Upper lobe of right lung (tissue), 1 donor: ENCODE measurements around the gene UPK1A. TPM values are rescaled to one million over a fixed set of nuclear protein-coding genes. Genes with fewer than 3 reads are reported as not detected.
A peak's percentile ranks its signal among the peaks of the same experiment; 100 is the strongest.

Experiments
- ATAC-seq: fragments of 200-7000 bp; cut with Tn5 transposase; one replicate; pipeline ENCODE4 v1.9.1; 2020; ENCODE audit warnings: mild to moderate bottlenecking, moderate library complexity
- DNase-seq: peaks from one replicate; pipeline ENCODE4 v3.0.0-alpha.2; 2020
- H3K27ac ChIP-seq: fragments of 200-600 bp; one replicate; pipeline ENCODE4 v1.8.0; 2022
- H3K27me3 ChIP-seq: fragments of 200-600 bp; one replicate; pipeline ENCODE4 v1.8.0; 2022; ENCODE audit warnings: mild to moderate bottlenecking
- H3K36me3 ChIP-seq: fragments of 200-600 bp; one replicate; pipeline ENCODE4 v1.8.0; 2022
- H3K4me1 ChIP-seq: fragments of 200-600 bp; one replicate; pipeline ENCODE4 v1.8.0; 2022
- H3K4me3 ChIP-seq: fragments of 200-600 bp; one replicate; pipeline ENCODE4 v1.8.0; 2022; ENCODE audit warnings: mild to moderate bottlenecking
- H3K9me3 ChIP-seq: fragments of 200-600 bp; one replicate; pipeline ENCODE4 v1.8.0; 2022
- intact Hi-C: fragments of 100-400 bp; cut with DNase I; formaldehyde crosslinking; loops from one replicate; pipeline ENCODE4 v1.11.0; 2022
- total RNA-seq: library from RNA; stranded (reverse); fragmentation: NEBNext Ultra II Directional; extraction: Animal tissue kit (Norgen Biotek cat#: 25700); gene quantifications from one replicate; pipeline ENCODE4 v1.2.1, GENCODE V29; 2021
- TF ChIP-seq, protein P1 (sequence below): fragments of 200-600 bp; IDR thresholded peaks from one replicate; pipeline ENCODE4 v1.8.0; 2022; ENCODE audit warnings: antibody characterized with exemption
- donor health status: DM: no; HTN: yes; CAD: no; lungs with severe emphysema.

Gene UPK1A
- total RNA-seq, 1 donor from 2014 or later: not detected

DNA sequence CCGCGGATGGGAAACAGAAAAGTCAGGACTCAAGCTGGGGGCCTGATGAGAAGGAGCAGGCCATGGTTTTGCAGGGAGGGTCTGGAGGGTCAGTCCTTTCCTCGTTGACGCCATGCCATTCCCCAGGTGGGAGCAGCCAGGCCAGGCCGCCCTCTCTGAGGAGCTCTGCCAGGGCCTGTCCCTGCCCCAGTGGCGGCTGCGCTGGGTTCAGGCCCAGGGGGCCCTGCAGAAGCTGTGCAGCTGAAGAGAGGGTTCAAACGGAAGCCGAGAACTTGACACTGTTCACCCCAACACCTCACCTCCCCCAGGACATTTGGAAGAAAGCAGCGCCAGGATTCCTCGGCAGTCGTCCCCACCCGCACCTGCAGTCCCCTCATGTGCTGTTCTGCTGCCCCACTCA lies 43.6 kb upstream of the UPK1A start:
- Histone ChIP-seq H3K4me1 (no peaks in the 10 kb centered on the region), H3K9me3 (no peaks in the 10 kb centered on the region), H3K36me3 (no peaks in the 10 kb centered on the region), H3K4me3 (no peak overlapping the region), H3K27me3 (no peaks in the 10 kb centered on the region), H3K27ac (no peak overlapping the region)
- intact Hi-C loops: no loop called here
- TF ChIP-seq, protein P1, sequence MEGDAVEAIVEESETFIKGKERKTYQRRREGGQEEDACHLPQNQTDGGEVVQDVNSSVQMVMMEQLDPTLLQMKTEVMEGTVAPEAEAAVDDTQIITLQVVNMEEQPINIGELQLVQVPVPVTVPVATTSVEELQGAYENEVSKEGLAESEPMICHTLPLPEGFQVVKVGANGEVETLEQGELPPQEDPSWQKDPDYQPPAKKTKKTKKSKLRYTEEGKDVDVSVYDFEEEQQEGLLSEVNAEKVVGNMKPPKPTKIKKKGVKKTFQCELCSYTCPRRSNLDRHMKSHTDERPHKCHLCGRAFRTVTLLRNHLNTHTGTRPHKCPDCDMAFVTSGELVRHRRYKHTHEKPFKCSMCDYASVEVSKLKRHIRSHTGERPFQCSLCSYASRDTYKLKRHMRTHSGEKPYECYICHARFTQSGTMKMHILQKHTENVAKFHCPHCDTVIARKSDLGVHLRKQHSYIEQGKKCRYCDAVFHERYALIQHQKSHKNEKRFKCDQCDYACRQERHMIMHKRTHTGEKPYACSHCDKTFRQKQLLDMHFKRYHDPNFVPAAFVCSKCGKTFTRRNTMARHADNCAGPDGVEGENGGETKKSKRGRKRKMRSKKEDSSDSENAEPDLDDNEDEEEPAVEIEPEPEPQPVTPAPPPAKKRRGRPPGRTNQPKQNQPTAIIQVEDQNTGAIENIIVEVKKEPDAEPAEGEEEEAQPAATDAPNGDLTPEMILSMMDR: no peak
- ATAC-seq (no peak), DNase-seq (no peak)

DNA sequence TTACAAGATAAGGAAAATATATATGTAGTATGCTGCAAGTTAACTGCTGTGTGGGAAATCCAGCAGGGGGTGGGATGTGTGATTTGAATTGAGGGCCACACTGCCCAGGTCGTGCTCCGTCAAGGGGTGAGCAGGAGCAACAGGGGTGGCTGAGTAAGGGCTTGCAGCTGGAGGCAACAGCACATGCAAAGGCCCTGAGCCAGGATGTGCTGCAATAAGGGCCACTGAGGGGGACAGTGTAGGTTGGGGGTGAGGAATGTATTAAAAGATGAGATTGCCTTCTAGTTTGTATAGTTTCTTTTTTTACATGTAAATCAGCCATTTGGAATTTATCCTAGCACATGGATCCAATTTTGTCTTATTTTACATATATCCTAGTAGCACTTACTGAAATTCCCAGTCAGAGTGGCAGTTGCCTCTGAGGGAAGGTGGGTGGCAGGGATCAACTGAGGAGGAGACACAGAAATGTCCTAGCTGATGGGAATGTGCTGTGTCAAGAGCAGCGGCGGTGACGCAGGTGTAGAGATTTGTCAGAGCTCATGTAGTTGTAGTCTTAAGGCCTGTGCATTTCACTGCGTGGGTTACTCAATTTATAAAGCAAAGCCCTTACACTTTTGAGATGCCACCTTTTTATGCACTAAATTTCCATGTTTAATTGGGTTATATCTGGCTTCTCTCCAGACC lies 42.8 kb upstream of the UPK1A start:
- DNase-seq (no peak), ATAC-seq (no peak)
- TF ChIP-seq, protein P1: no peak
- no peak overlapping the region for H3K27ac ChIP-seq
- H3K4me1 ChIP-seq: no peaks in the 10 kb centered on the region
- H3K36me3 ChIP-seq: no peaks in the 10 kb centered on the region
- H3K4me3 ChIP-seq: no peak overlapping the region
- intact Hi-C loops: no loop called here
- H3K9me3 ChIP-seq: no peaks in the 10 kb centered on the region
- H3K27me3 ChIP-seq: no peaks in the 10 kb centered on the region

DNA sequence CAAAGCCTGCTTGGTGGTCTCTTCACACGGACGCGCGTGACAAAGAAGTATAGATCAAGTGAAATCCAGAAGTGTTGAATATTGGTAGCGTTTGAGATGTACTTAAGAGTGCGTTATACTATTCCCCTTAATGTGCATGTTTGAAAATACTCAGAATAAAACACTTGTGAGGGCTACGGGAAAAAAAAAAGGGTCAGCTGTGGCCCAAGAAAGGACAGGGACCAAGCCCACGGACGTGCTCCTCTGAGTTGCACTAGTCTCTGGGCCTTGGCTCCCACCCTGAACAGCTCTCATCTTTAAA lies 38.1 kb upstream of the UPK1A start:
- DNase-seq (no peak), ATAC-seq (no peak)
- H3K9me3 ChIP-seq: no peaks in the 10 kb centered on the region
- TF ChIP-seq, protein P1: no peak
- intact Hi-C loops: no loop called here
- H3K4me3 ChIP-seq: peak overlapping the region; percentile 96
- H3K27ac ChIP-seq: peak overlapping the region; percentile 96
- H3K36me3 ChIP-seq: peaks cover 28% of the 10 kb centered on the region
- H3K27me3 ChIP-seq: no peaks in the 10 kb centered on the region
- peaks cover 9% of the 10 kb centered on the region for H3K4me1 ChIP-seq

DNA sequence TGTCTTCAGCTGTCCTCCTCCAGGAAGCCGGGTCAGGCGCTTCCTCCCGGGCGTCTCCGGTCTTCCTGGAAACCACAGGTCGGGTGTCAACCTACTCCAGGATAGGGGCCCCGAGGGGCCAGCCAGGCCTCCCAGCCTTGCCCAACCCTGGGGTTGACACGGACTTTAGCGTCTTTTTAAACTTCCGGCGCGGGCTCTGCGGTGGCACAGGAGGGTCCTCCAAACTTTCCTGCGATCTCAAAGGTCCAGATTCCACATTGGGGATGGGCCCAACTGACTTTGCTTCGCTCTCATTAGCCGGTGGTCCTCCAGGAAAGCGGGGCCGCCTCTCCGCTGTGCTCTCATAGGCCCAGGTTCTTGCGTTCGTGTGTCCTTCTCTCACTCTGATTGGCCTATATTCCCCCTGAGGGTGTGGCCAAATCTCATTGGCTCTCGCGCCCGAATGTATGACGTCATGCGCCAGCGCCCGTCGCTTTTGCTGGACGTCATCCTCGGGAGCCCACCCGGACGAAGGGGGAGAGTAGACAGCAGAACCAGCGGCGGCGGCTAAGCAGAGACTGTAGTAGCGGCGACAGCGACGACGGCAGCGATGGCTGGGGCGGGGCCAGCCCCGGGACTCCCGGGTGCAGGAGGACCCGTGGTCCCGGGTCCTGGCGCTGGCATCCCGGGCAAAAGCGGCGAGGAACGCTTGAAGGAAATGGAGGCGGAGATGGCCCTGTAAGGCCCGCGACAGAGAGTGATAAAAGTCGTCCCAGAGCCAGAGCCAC lies 37.6 kb upstream of the UPK1A start, which contains the start of gene RBM42:
Gene RBM42, plus strand, starts transcription at position 472 of the 767 bp plus-strand sequence. Its CDS starts 118 bp downstream, at position 590.
- Histone ChIP-seq H3K36me3 (peaks cover 34% of the 10 kb centered on the region), H3K27me3 (no peaks in the 10 kb centered on the region), H3K4me3 (peak within 1 kb of the TSS; percentile 96), H3K9me3 (no peaks in the 10 kb centered on the region), H3K27ac (peak within 1 kb of the TSS; percentile 96), H3K4me1 (peaks cover 9% of the 10 kb centered on the region)
- ATAC-seq (peak; percentile 100), DNase-seq (peak; percentile 96)
- TF ChIP-seq, protein P1: no peak
- intact Hi-C loops: no loop called here

DNA sequence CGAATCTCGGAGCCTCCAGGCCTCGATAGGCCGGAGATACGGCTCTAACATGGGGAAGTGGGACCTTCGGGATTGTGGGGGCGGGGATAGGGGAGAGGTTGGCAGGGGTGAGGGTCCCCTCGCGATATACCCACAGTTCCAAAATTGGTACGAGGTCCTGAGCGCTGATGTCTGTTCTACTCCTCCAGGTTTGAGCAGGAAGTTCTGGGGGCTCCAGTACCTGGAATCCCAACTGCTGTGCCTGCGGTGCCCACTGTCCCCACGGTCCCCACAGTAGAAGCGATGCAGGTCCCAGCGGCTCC lies 37.0 kb upstream of the UPK1A start:
- TF ChIP-seq, protein P1: no peak
- H3K36me3 ChIP-seq: peaks cover 39% of the 10 kb centered on the region
- H3K27me3 ChIP-seq: no peaks in the 10 kb centered on the region
- H3K27ac ChIP-seq: peak overlapping the region; percentile 96
- DNase-seq: no peak
- peak overlapping the region; percentile 96 for H3K4me3 ChIP-seq
- H3K9me3 ChIP-seq: no peaks in the 10 kb centered on the region
- intact Hi-C loops: no loop called here
- no peak for ATAC-seq
- H3K4me1 ChIP-seq: peaks cover 9% of the 10 kb centered on the region
